ENCODE measurements around the gene GRK2.

DNA sequence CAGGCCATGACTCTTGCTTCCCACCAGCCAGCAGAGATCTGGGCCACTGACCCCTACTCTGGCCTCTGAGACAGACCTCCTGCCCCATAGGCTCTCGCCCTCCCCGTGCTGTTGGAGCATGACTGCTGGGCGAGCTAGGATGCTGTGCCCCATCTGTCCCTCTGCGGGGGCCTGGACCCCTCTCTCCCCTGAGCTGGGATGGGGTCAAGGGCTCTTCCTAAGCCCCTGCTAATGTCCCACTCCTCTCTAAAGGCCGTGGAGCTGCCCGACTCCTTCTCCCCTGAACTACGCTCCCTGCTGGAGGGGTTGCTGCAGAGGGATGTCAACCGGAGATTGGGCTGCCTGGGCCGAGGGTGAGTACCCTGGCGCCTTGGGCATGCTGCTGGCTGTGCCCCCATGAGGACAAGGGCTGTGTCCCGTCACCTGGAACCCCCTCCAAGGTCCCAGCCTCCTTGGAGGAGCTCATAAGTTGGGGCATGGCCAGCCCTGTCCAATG, 16.7 kb downstream of the GRK2 start:
- TF ChIP-seq, protein P1, sequence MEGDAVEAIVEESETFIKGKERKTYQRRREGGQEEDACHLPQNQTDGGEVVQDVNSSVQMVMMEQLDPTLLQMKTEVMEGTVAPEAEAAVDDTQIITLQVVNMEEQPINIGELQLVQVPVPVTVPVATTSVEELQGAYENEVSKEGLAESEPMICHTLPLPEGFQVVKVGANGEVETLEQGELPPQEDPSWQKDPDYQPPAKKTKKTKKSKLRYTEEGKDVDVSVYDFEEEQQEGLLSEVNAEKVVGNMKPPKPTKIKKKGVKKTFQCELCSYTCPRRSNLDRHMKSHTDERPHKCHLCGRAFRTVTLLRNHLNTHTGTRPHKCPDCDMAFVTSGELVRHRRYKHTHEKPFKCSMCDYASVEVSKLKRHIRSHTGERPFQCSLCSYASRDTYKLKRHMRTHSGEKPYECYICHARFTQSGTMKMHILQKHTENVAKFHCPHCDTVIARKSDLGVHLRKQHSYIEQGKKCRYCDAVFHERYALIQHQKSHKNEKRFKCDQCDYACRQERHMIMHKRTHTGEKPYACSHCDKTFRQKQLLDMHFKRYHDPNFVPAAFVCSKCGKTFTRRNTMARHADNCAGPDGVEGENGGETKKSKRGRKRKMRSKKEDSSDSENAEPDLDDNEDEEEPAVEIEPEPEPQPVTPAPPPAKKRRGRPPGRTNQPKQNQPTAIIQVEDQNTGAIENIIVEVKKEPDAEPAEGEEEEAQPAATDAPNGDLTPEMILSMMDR (IDR thresholded peaks at IDR 0.05) = no peak
- TF ChIP-seq POLR2A (IDR thresholded peaks at IDR 0.05) (no peak), POLR2AphosphoS5 (IDR thresholded peaks at IDR 0.05) (no peak)
